ENCODE data around the gene YIPF6.
"Not testable (repeated sequence)": the region's sequence is repeated elsewhere in the genome, so short reads cannot be mapped to it uniquely, and the experiment has no call there.

The YIPF6 gene

GRCh38 chrX:68498508-68499379, at the start of gene YIPF6:
TSS of gene YIPF6 (plus strand) at chrX:68499051. CDS start at chrX:68499067, 16 bp downstream.
- no peak for DNase-seq

GRCh38 chrX:68451720-68452119, 47.1 kb upstream of the YIPF6 start:
- DNase-seq, result no peak

- DNase-seq, result no peak
Observed at GRCh38 chrX:68454476-68455150, 44.2 kb upstream of the YIPF6 start.

- no peak for DNase-seq
Observed at GRCh38 chrX:68455151-68455510, 43.7 kb upstream of the YIPF6 start.

- no peak for DNase-seq
Observed at GRCh38 chrX:68461093-68461492, 37.8 kb upstream of the YIPF6 start.

- DNase-seq, result no peak
Observed at GRCh38 chrX:68461576-68461975, 37.3 kb upstream of the YIPF6 start.

- DNase-seq, result no peak
Observed at GRCh38 chrX:68462197-68462596, 36.7 kb upstream of the YIPF6 start.

GRCh38 chrX:68462653-68463052, 36.2 kb upstream of the YIPF6 start:
- DNase-seq, result no peak

GRCh38 chrX:68463880-68464279, 35.0 kb upstream of the YIPF6 start:
- no peak for DNase-seq

GRCh38 chrX:68464796-68465195, 34.1 kb upstream of the YIPF6 start:
- no peak for DNase-seq

GRCh38 chrX:68480969-68481368, 17.9 kb upstream of the YIPF6 start:
- no peak for DNase-seq

- DNase-seq, result not testable (repeated sequence)
Observed at GRCh38 chrX:68486198-68486597, 12.7 kb upstream of the YIPF6 start.

GRCh38 chrX:68487254-68487653, 11.6 kb upstream of the YIPF6 start:
- no peak for DNase-seq

GRCh38 chrX:68487924-68488323, 10.9 kb upstream of the YIPF6 start:
- no peak for DNase-seq

GRCh38 chrX:68488657-68489056, 10.2 kb upstream of the YIPF6 start:
- DNase-seq, result no peak

GRCh38 chrX:68490644-68491043, 8.2 kb upstream of the YIPF6 start:
- DNase-seq, result no peak

GRCh38 chrX:68492583-68492982, 6.3 kb upstream of the YIPF6 start:
- DNase-seq, result no peak

GRCh38 chrX:68493776-68494175, 5.1 kb upstream of the YIPF6 start:
- not testable (repeated sequence) for DNase-seq

- DNase-seq, result no peak
Observed at GRCh38 chrX:68498044-68498507, 775 bp upstream of the YIPF6 start.

- DNase-seq, result no peak
Observed at GRCh38 chrX:68499543-68500504, 973 bp downstream of the YIPF6 start.

- no peak for DNase-seq
Observed at GRCh38 chrX:68503836-68504636, 5.2 kb downstream of the YIPF6 start.

GRCh38 chrX:68506649-68507048, 7.8 kb downstream of the YIPF6 start:
- DNase-seq, result no peak

Measured in NCI-H1417 treated with DMSO at 0.1 percent for 48 hours (cell line).